ENCODE data around the gene DNAH14. TPM values are rescaled to one million over a fixed set of nuclear protein-coding genes. Genes with fewer than 3 reads are reported as not detected.

The DNAH14 gene
- total and polyA plus RNA-seq, 2 of the 8 experiments (the other 6 are each of a cell fraction or from before 2014, with no cell fraction given) = 8.4 to 40.7 TPM

DNA sequence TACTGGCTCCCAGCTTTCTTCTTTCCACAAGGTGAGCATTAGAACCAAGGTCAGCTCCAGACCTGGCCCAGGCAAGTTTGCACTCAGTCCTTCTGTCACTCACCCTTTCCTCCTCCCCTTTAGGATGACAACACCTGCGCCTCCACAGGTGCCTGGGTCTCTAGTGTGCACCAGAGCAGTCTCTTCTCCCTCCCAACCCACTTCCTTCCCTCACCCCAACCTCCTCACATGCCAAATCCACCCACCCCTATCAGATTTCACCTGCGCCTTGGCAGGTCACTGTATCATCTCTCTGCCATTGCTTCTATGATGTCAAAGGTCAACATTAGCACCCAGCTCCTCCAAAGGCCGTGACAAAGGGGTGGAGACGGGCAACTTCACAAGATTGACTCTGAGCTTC, 460.4 kb downstream of the DNAH14 start:
- no peak for FAIRE-seq
- CTCF ChIA-PET (ENCODE audit: partially characterized antibody) = interaction anchor here (1.1 to 1.4 kb wide), 2 partner anchors 27 to 51 kb away, joined by 3 read pairs; no protein-coding TSS in a partner anchor
- H3K27me3 ChIP-seq (replicated peaks in 1 of 4; ENCODE audit: control insufficient read depth in 3 of 4, extremely low read depth in 1 of 4, insufficient read depth in 3 of 4, low read length in 3 of 4) = no peaks in the 10 kb centered on the region
- TF ChIP-seq CBX8 (IDR thresholded peaks at IDR 0.05; ENCODE audit: borderline replicate concordance, low read depth, low read length) (no peak), EP300 (IDR thresholded peaks at IDR 0.05; ENCODE audit: borderline replicate concordance in 1 of 2, low read depth in 2 of 2, low read length in 2 of 2) (no peak), ASH2L (IDR thresholded peaks at IDR 0.05; ENCODE audit: low read length) (no peak), SIRT6 (IDR thresholded peaks at IDR 0.05; ENCODE audit: low read length) (no peak), JUN (IDR thresholded peaks at IDR 0.05; ENCODE audit: low read depth, low read length) (no peak), YY1 (IDR thresholded peaks at IDR 0.05; ENCODE audit: low read depth, low read length) (no peak), POU5F1 (IDR thresholded peaks at IDR 0.05; ENCODE audit: low read depth, low read length) (no peak), KDM4A (IDR thresholded peaks at IDR 0.05; ENCODE audit: low read depth, low read length, severe bottlenecking) (no peak), CTBP2 (IDR thresholded peaks at IDR 0.05; ENCODE audit: borderline replicate concordance, insufficient read depth, insufficient read length, low read length) (no peak), HDAC6 (IDR thresholded peaks at IDR 0.05; ENCODE audit: low read depth, low read length) (no peak), POLR2A (IDR thresholded peaks at IDR 0.05; ENCODE audit: control extremely low read depth in 1 of 2, low read depth in 2 of 2, low read length in 2 of 2) (no peak), RFX5 (IDR thresholded peaks at IDR 0.05; ENCODE audit: borderline replicate concordance, low read depth, low read length) (no peak), BRCA1 (IDR thresholded peaks at IDR 0.05; ENCODE audit: low read depth, low read length) (no peak)
- TF ChIP-seq, protein P1, sequence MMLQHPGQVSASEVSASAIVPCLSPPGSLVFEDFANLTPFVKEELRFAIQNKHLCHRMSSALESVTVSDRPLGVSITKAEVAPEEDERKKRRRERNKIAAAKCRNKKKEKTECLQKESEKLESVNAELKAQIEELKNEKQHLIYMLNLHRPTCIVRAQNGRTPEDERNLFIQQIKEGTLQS (IDR thresholded peaks at IDR 0.05; ENCODE audit: insufficient read depth, low read depth, low read length) = no peak
- TF ChIP-seq, protein P2, sequence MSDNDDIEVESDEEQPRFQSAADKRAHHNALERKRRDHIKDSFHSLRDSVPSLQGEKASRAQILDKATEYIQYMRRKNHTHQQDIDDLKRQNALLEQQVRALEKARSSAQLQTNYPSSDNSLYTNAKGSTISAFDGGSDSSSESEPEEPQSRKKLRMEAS (IDR thresholded peaks at IDR 0.05) = no peak

More for the DNA sequence above, 460.4 kb downstream of the DNAH14 start:
- Histone ChIP-seq H3K27ac (ENCODE audit: low read depth, low read length) (no peak overlapping the region), H3K36me3 (ENCODE audit: control insufficient read depth in 2 of 4, insufficient read depth in 4 of 4, low read length in 3 of 4) (no peaks in the 10 kb centered on the region), H3K4me1 (replicated peaks in 1 of 4; ENCODE audit: control insufficient read depth in 3 of 4, insufficient read depth in 4 of 4, low read length in 3 of 4) (no peaks in the 10 kb centered on the region), H3K4ac (replicated peaks; ENCODE audit: insufficient read length, low read depth, low read length) (no peak overlapping the region), H2BK5ac (ENCODE audit: low read depth, low read length) (no peak overlapping the region), H3K4me3 (ENCODE audit: extremely low read depth in 1 of 4, insufficient read depth in 2 of 4, low read depth in 3 of 4, low read length in 4 of 4) (no peak overlapping the region), H3K79me2 (ENCODE audit: control insufficient read depth in 1 of 2, insufficient read depth in 2 of 2, low read length in 2 of 2) (no peaks in the 10 kb centered on the region), H2AFZ (ENCODE audit: low read length) (no peak overlapping the region), H4K91ac (replicated peaks; ENCODE audit: insufficient read length, low read length) (no peak overlapping the region), H4K8ac (ENCODE audit: extremely low read depth, insufficient read depth, low read length) (no peak overlapping the region), H4K20me1 (replicated peaks in 1 of 2; ENCODE audit: control insufficient read depth in 1 of 2, insufficient read depth in 2 of 2, low read length in 2 of 2) (no peaks in the 10 kb centered on the region), H3K56ac (replicated peaks; ENCODE audit: insufficient read length, low read depth, low read length) (no peak overlapping the region), H3K4me2 (ENCODE audit: insufficient read depth in 1 of 2, low read depth in 2 of 2, low read length in 2 of 2) (no peak overlapping the region), H4K5ac (ENCODE audit: insufficient read length, low read depth, low read length) (no peak overlapping the region), H3K79me1 (ENCODE audit: low read depth, low read length) (no peaks in the 10 kb centered on the region), H3K9me3 (ENCODE audit: insufficient read depth in 2 of 2, low read depth in 1 of 2, low read length in 1 of 2) (no peaks in the 10 kb centered on the region), H2AK5ac (ENCODE audit: low read depth, low read length) (no peak overlapping the region), H3K18ac (ENCODE audit: extremely low read depth, low read length) (no peak overlapping the region), H3K23me2 (ENCODE audit: low read depth, low read length) (no peaks in the 10 kb centered on the region), H2BK12ac (ENCODE audit: low read depth, low read length) (no peak overlapping the region), H2BK20ac (ENCODE audit: low read length) (no peak overlapping the region), H2BK120ac (replicated peaks; ENCODE audit: low read depth, low read length) (no peak overlapping the region), H3K9ac (replicated peaks in 1 of 4; ENCODE audit: extremely low read depth in 1 of 4, low read depth in 3 of 4, low read length in 3 of 4) (no peak overlapping the region), H2BK15ac (ENCODE audit: low read length) (no peak overlapping the region), H3K14ac (ENCODE audit: insufficient read length) (no peak overlapping the region), H3K23ac (ENCODE audit: insufficient read length) (no peak overlapping the region)
- POLR2A ChIA-PET (ENCODE audit: partially characterized antibody) = interaction anchor here (1.4 kb wide), 1 partner anchor 10 kb away, joined by 3 read pairs; no protein-coding TSS in a partner anchor
- 74% methylated on average over 4 of the region's 4 CpGs; no CpG with 5 or more reads in 1 of the 2 experiments for WGBS, 2 experiments (ENCODE audit: extremely low coverage in 1 of 2, insufficient coverage in 1 of 2, insufficient read length in 1 of 2, insufficient replicate concordance in 2 of 2, low coverage in 1 of 2, low lambda C conversion rate in 2 of 2, missing lambda C conversion rate in 1 of 2)
- no peak for DNase-seq (ENCODE audit: low read depth in 1 of 2, low spot score in 2 of 2)

All from H1 (cell line).